Smooth muscle cell of the pulmonary artery (primary cell): ENCODE data around the gene USP16. TPM values are rescaled to one million over a fixed set of nuclear protein-coding genes. Genes with fewer than 3 reads are reported as not detected.

Experiments
- total RNA-seq: library from RNA; depleted of rRNA; stranded (reverse); fragments of >200 nt; gene quantifications from 2 replicates; pipeline ENCODE4 v1.2.3, GENCODE V29; 2014

Gene USP16
- total RNA-seq = 21.1 and 28.8 TPM in 2 replicates

GRCh38 chr21:29024474-29025327, at the start of gene USP16:
TSS of gene USP16 (plus strand) at chr21:29024668. CDS start at chr21:29027914, 3,246 bp downstream.

GRCh38 chr21:28992526-28993292, 31.8 kb upstream of the USP16 start, which contains the start of gene LTN1:
TSS of gene LTN1 (minus strand) at chr21:28992877. CDS start at chr21:28992805, 72 bp downstream.

GRCh38 chr21:29073222-29074006, 48.9 kb downstream of the USP16 start, which contains the start of gene CCT8:
TSS of gene CCT8 (minus strand) at chr21:29073648. CDS start at chr21:29073590, 58 bp downstream.

Other genes starting within 250 kb of the USP16 start
- 28.9 and 31.8 TPM in 2 replicates for gene LTN1, start 31.8 kb upstream of the USP16 start, total RNA-seq
- 16.9 and 17.3 TPM in 2 replicates for gene RWDD2B, start 5.3 kb upstream of the USP16 start, total RNA-seq
- 150 and 173 TPM in 2 replicates for gene CCT8, start 49.0 kb downstream of the USP16 start, total RNA-seq
- 17.3 and 43.7 TPM in 2 replicates for gene MAP3K7CL, start 106.0 kb downstream of the USP16 start, total RNA-seq